Mononuclear cell (primary cell): ENCODE results near the gene PTPRU. TPM values are rescaled to one million over a fixed set of nuclear protein-coding genes. Genes with fewer than 3 reads are reported as not detected.
"Not testable (repeated sequence)": the region's sequence is repeated elsewhere in the genome, so short reads cannot be mapped to it uniquely, and the experiment has no call there.

Experiments used
- H3K27me3 ChIP-seq: 2 replicates; pipeline ENCODE4 v1.6.0; 2011; ENCODE audit warnings: low read length, control low read depth; ENCODE audit not compliant: insufficient read depth
- H3K4me1 ChIP-seq: 2 replicates; pipeline ENCODE4 v1.5.1; 2011; ENCODE audit warnings: mild to moderate bottlenecking, low read length, control low read depth; ENCODE audit not compliant: insufficient read depth
- H3K4me3 ChIP-seq: 2 replicates; pipeline ENCODE4 v1.5.1; 2011; ENCODE audit warnings: mild to moderate bottlenecking, low read length, moderate library complexity
- H3K9me3 ChIP-seq: 2 replicates; pipeline ENCODE4 v1.5.1; 2011; ENCODE audit warnings: low read depth, mild to moderate bottlenecking, control low read depth, low read length
- total RNA-seq: library from RNA; depleted of rRNA; stranded (reverse); fragments of >200 nt; gene quantifications from one replicate; pipeline ENCODE4 v1.2.3, GENCODE V29; 2012

PTPRU gene
- total RNA-seq, 1 donor = 0.52 TPM

- Histone ChIP-seq H3K27me3 (no peaks in the 10 kb centered on the region), H3K4me1 (no peaks in the 10 kb centered on the region), H3K4me3 (no peak overlapping the region), H3K9me3 (no peaks in the 10 kb centered on the region)
These were observed 25.8 kb upstream of the PTPRU start for GRCh38 chr1:29210278-29211085.

DNA sequence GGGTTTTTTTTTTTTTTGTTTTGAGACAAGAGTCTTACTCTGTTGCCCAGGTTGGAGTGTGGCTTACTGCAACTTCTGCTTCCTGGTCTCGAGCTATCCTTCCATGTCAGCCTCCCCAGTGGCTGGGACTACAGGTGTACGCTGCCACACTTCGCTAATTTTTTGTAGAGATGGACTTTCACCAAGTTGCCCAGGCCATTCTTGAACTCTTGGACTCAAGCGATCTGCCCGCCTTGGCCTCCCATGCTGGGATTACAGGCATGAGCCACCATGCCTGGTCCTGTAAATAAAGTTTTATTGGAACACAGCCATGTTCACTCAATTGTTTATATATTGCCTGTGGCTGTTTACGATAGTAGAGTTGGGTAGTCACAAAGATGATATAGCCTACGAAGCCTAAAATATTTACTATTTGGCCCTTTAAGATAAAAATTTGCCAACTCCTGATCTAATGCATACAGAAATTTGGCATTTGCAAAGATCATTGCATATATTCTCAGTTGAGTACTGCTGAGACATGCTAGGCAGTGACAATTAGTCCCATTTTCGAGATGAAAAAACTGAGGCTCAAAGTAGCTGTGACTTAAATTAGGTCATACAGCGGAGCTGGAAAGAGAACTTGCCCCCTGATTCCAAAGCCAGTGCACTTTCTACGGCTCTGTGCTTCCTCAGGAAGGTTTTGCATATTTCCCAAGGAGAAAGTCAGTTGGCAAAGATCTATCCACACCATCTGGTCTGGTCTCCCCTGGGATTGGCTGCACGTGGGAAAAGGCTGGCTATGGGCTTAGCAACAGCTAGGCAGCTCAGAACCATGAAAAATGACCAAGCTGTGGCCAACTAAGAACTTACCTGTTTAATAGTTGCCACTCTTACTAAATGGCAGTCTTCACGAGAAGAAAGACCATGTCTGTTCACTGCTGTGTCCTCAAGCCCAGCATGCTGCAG lies 25.0 kb upstream of the PTPRU start:
- no peak overlapping the region for H3K4me3 ChIP-seq
- no peaks in the 10 kb centered on the region for H3K4me1 ChIP-seq
- H3K9me3 ChIP-seq = no peaks in the 10 kb centered on the region
- no peaks in the 10 kb centered on the region for H3K27me3 ChIP-seq

GRCh38 chr1:29213055-29213454 lies 23.3 kb upstream of the PTPRU start:
- Histone ChIP-seq H3K4me1 (no peaks in the 10 kb centered on the region), H3K9me3 (no peaks in the 10 kb centered on the region)

DNA sequence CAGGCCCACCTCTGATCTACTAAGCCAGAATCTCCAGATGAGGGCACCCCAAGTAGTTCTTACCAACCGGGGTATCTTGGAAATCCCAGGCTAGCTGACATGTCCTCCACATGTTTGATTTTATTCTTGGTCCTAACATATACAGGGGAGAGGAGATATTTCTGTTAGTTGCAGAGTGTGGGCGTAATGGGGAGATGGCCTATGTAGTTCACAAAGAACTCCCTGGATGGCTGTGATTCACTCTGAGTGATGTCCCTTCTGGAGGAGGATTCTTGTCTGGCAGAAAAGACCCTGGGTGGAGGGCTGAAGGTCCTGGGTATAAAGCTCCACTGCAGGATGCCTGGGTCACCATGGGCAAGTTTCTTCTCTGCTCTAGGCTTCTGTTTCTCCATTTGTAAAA lies 18.7 kb upstream of the PTPRU start:
- H3K4me3 ChIP-seq = no peak overlapping the region
- H3K4me1 ChIP-seq = no peaks in the 10 kb centered on the region
- no peaks in the 10 kb centered on the region for H3K9me3 ChIP-seq
- no peaks in the 10 kb centered on the region for H3K27me3 ChIP-seq

More at GRCh38 chr1:29213055-29213454, 23.3 kb upstream of the PTPRU start:
- Histone ChIP-seq H3K4me3 (no peak overlapping the region), H3K27me3 (no peaks in the 10 kb centered on the region)

GRCh38 chr1:29218223-29218622 lies 18.1 kb upstream of the PTPRU start:
- no peaks in the 10 kb centered on the region for H3K4me1 ChIP-seq
- H3K27me3 ChIP-seq = no peaks in the 10 kb centered on the region
- no peak overlapping the region for H3K4me3 ChIP-seq
- H3K9me3 ChIP-seq = no peaks in the 10 kb centered on the region

DNA sequence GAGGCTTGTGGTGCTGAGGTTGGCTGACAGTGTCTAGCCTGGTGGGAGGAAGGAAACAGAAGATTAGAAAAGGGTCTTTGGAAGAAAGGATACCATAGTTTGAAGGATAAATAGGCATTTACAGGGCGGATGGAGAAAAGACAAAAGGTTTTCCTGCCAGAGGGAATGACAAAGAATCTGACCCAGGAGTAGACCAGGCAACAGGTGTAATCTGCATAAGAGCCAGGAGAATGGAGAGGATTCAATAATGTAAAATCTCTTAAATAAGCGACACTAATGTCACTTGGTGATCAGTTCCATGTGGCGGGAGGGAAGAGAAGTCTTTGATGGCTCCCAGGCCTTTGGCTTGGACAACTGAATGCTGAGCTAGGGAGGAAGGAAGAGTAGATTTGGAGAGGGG lies 15.0 kb upstream of the PTPRU start:
- Histone ChIP-seq H3K4me3 (no peak overlapping the region), H3K4me1 (no peaks in the 10 kb centered on the region), H3K9me3 (no peaks in the 10 kb centered on the region), H3K27me3 (no peaks in the 10 kb centered on the region)

DNA sequence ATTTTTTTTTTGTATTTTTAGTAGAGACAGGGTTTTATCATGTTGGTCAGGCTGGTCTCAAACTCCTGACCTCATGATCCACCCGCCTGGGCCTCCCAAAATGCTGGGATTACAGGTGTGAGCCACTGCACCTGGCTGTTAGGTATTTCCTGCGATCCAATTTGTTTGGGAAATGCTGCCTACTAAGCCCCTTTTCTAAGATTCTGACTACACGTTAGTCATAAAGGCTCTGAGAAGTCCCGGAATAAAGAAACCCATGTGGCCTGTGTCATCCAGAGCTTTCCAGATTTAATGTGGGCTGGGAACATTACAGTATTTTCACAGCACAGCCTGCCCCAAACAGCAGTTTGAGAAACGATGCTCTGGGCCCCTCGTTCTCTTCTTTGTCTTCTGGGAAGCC lies 14.1 kb upstream of the PTPRU start:
- H3K9me3 ChIP-seq, H3K27me3 ChIP-seq, H3K4me3 ChIP-seq, H3K4me1 ChIP-seq: not testable (repeated sequence)

DNA sequence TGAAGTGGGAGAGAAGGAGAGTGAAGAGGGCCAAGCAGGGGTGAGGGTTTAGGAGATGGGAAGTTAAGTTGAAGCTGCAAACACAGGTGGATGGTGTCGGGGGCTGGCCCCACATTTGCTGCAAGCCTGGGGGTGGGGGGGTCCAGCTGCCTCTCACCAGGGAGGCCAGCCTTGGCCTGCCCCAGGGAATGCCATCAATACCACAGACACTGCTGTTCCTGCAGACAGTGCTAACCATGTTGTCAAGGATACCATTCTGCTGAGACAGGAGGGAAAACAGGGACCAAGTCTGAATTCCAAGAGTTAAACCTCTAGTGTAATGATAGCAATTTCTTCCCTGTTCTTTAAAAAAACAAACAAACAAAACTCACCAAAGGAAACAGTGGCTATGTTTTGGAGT lies 13.6 kb upstream of the PTPRU start:
- no peaks in the 10 kb centered on the region for H3K9me3 ChIP-seq
- no peak overlapping the region for H3K4me3 ChIP-seq
- no peaks in the 10 kb centered on the region for H3K4me1 ChIP-seq
- H3K27me3 ChIP-seq = no peaks in the 10 kb centered on the region

GRCh38 chr1:29223521-29223920 lies 12.8 kb upstream of the PTPRU start:
- Histone ChIP-seq H3K4me1 (no peaks in the 10 kb centered on the region), H3K9me3 (no peaks in the 10 kb centered on the region), H3K4me3 (no peak overlapping the region), H3K27me3 (no peaks in the 10 kb centered on the region)

DNA sequence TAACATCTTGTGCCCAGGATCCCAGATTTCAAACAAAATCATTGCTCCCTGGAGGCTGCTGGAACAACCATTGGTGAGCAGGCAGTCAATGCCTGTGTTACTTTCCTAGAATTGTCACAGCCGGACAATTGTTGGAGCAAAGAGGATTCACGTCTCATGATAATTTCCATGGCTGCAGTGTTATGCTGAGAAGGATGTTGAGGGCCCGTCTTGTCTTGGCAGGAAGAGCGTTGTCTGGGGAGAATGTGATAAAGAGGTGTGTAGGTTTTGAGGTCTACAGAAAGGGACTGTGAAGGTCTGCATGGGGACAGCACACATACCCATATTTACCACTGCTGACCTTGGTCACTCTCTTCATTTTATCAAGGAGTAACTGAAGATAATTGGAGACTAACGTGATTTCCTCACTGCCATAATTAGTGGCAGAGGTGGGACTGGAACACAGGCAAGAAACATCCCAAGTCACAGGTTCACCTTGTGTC lies 11.9 kb upstream of the PTPRU start:
- Histone ChIP-seq H3K27me3 (no peaks in the 10 kb centered on the region), H3K9me3 (no peaks in the 10 kb centered on the region), H3K4me1 (no peaks in the 10 kb centered on the region), H3K4me3 (no peak overlapping the region)

GRCh38 chr1:29225361-29225760 lies 11.0 kb upstream of the PTPRU start:
- Histone ChIP-seq H3K4me1 (peaks cover 6% of the 10 kb centered on the region), H3K27me3 (no peaks in the 10 kb centered on the region), H3K9me3 (no peaks in the 10 kb centered on the region), H3K4me3 (no peak overlapping the region)

DNA sequence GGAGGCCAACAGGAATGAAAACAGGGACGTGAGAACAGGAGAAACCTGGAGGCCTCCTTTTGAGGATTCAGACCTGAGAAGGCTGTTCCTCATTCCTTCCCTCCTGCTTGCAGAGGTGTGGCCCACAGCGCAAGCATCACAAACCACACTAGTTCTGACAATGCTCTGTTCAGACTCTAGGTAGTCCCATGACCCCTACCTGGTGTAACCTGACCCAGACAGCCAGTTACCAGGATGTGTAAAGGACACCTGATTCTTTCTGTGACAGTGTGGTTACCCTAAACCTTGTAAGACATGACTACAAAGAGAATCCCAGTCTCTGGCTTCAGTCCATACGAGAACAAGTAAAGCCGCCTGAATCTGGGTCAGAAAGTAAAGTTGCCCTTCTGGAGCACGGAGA lies 8.8 kb upstream of the PTPRU start:
- Histone ChIP-seq H3K4me1 (peaks cover 13% of the 10 kb centered on the region), H3K27me3 (no peaks in the 10 kb centered on the region), H3K9me3 (no peaks in the 10 kb centered on the region), H3K4me3 (no peak overlapping the region)

DNA sequence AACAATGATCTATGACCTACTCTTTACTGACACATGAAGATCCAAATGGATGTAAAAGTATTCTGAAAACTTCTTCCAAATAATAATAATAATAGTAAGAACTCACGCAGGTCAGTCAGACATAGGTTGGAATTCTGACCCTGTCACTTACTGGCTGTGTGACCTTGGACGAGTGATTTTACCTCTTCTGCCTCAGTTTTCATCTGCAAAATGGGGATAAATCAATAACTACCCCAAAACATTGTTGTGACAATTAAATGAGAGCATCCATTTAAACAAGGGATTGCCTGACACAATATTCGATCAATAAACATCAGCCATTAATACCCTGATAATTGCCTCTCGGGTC lies 6.1 kb upstream of the PTPRU start:
- Histone ChIP-seq H3K4me1 (peaks cover 13% of the 10 kb centered on the region), H3K9me3 (no peaks in the 10 kb centered on the region), H3K4me3 (peak overlapping the region; percentile 58), H3K27me3 (no peaks in the 10 kb centered on the region)

DNA sequence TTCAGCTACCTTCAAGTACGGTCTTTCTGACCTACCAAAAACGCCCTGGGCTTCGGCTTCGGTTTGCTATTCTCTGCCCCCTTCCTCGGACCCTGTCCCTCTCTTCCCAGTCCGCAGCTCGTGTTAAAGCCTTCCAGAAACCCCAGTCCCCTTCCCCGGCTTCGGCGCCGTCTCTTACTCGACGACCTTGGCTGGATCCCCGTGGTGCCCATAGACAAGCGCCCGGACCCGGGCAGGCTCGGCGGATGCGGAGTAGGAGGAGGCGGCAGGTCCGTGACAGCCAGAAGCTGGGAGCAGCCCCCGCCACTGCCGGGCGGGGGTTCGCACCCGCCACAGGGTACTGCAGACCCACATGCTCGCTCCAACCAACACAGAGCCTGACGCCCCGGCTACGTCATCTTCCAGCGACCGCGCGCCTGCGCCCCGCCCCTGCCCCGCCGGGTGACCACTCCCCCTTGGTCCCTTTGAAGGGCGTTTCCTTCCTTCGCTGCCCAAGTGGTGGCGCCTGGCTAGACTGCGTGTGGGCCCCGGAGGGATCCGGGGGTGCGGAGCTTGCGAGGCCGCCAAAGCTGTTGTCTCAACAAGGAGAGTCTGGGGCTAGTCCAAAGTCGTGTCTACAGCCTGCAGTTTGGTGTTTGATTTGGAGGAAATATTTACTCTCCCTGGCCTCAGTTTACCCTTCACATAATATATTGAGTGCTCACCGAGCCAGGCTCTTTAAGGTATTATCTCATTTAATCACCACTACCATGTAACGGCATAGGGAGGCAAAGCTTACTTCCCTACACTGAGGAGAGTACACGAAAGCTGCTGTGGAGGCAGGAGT lies 5.6 kb upstream of the PTPRU start, which contains the start of gene MECR:
Gene MECR, minus strand, starts transcription at position 382 of the 826 bp plus-strand sequence. Its CDS starts 28 bp downstream, at position 354.
- Histone ChIP-seq H3K4me3 (peak within 1 kb of the TSS; percentile 58), H3K4me1 (peaks cover 13% of the 10 kb centered on the region), H3K9me3 (no peaks in the 10 kb centered on the region), H3K27me3 (peaks cover 5% of the 10 kb centered on the region)
